IMR-90 (cell line): ENCODE measurements around the gene CHPF2. TPM values are rescaled to one million over a fixed set of nuclear protein-coding genes. Genes with fewer than 3 reads are reported as not detected.

ENCODE experiments used
- ATAC-seq: fragments of 200-7000 bp; cut with Tn5 transposase; 2 replicates; pipeline ENCODE4 v1.9.1; 2020; ENCODE audit warnings: low read depth, mild to moderate bottlenecking, moderate library complexity
- BruUV-seq: library from RNA; stranded (reverse); fragments of 400-500 nt; replicated peaks from 2 replicates; lab custom pipeline; 2021; lab: Mats Ljungman, UMichigan
- CTCF ChIA-PET: fragments of 300-600 bp; formaldehyde crosslinking; extraction: SDS; loops from one replicate; lab custom pipeline; 2021; ENCODE audit warnings: antibody characterized with exemption; lab: Yijun Ruan, JAX
- POLR2A ChIA-PET: fragments of 300-600 bp; sonication (Branson Sonifier 250); formaldehyde crosslinking; loops from one replicate; lab custom pipeline; 2022; ENCODE audit warnings: antibody characterized with exemption; ENCODE audit not compliant: unreplicated experiment; lab: Charles Lee
- DNase-seq: peaks from one replicate; pipeline ENCODE4 v3.0.0; 2013
- H2AFZ ChIP-seq: replicated peaks from 2 replicates; pipeline ENCODE3; 2013; ENCODE audit warnings: low read length, mild to moderate bottlenecking; ENCODE audit not compliant: poor library complexity
- H2AK5ac ChIP-seq: 2 replicates; pipeline ENCODE4 v1.6.1; 2013; ENCODE audit warnings: low read depth, low read length, inconsistent platforms
- H2AK9ac ChIP-seq: replicated peaks from 2 replicates; pipeline ENCODE3; 2013; ENCODE audit warnings: mild to moderate bottlenecking, low read depth, low read length, moderate library complexity; ENCODE audit not compliant: poor library complexity
- H2BK120ac ChIP-seq: 2 replicates; pipeline ENCODE4 v1.6.1; 2013; ENCODE audit warnings: low read depth, low read length, inconsistent platforms
- H2BK15ac ChIP-seq: 3 replicates; pipeline ENCODE4 v1.6.1; 2013; ENCODE audit warnings: low read depth, low read length, inconsistent platforms
- H2BK20ac ChIP-seq: 2 replicates; pipeline ENCODE4 v1.6.1; 2013; ENCODE audit warnings: low read depth, mild to moderate bottlenecking, inconsistent platforms, low read length, moderate library complexity
- H2BK5ac ChIP-seq: 2 replicates; pipeline ENCODE4 v1.6.1; 2013; ENCODE audit warnings: mild to moderate bottlenecking, low read depth, low read length, inconsistent platforms; ENCODE audit not compliant: poor library complexity, severe bottlenecking
- H3K14ac ChIP-seq: replicated peaks from 2 replicates; pipeline ENCODE4 v1.6.1; 2013; ENCODE audit warnings: low read depth, low read length, inconsistent platforms
- H3K18ac ChIP-seq: 2 replicates; pipeline ENCODE4 v1.6.1; 2013; ENCODE audit warnings: low read depth, low read length, control low read depth
- H3K23ac ChIP-seq: 2 replicates; pipeline ENCODE4 v1.6.1; 2013; ENCODE audit warnings: low read depth, low read length, inconsistent platforms
- H3K27ac ChIP-seq: 2 replicates; pipeline ENCODE4 v1.5.1; 2013; ENCODE audit warnings: mild to moderate bottlenecking, control low read depth, low read length; ENCODE audit not compliant: insufficient read depth
- H3K27me3 ChIP-seq: 2 replicates; pipeline ENCODE4 v1.6.1; 2013; ENCODE audit warnings: low read length; ENCODE audit not compliant: control insufficient read depth, insufficient read depth
- H3K36me3 ChIP-seq: 2 replicates; pipeline ENCODE4 v1.6.1; 2013; ENCODE audit warnings: low read length, mixed read lengths; ENCODE audit not compliant: control insufficient read depth, insufficient read depth
- H3K4ac ChIP-seq: 2 replicates; pipeline ENCODE4 v1.6.1; 2013; ENCODE audit warnings: low read depth, low read length, inconsistent platforms
- H3K4me1 ChIP-seq: 2 replicates; pipeline ENCODE4 v1.6.1; 2013; ENCODE audit warnings: low read length, mixed read lengths; ENCODE audit not compliant: control insufficient read depth, insufficient read depth
- H3K4me2 ChIP-seq: 2 replicates; pipeline ENCODE4 v1.6.1; 2013; ENCODE audit warnings: low read depth, mild to moderate bottlenecking, control low read depth, low read length, moderate library complexity
- H3K4me3 ChIP-seq: 2 replicates; pipeline ENCODE4 v1.5.1; 2013; ENCODE audit warnings: low read depth, mild to moderate bottlenecking, control low read depth, low read length, moderate library complexity; ENCODE audit not compliant: insufficient read depth
- H3K56ac ChIP-seq: 2 replicates; pipeline ENCODE4 v1.6.1; 2013; ENCODE audit warnings: low read length, inconsistent platforms; ENCODE audit not compliant: insufficient read depth; ENCODE audit errors: extremely low read depth
- H3K79me1 ChIP-seq, 2 experiments: 2 replicates each; pipeline ENCODE4 v1.6.1; 2013; ENCODE audit warnings: low read length in 2 of 2, inconsistent platforms in 1 of 2, low read depth in 1 of 2
- H3K9ac ChIP-seq: 2 replicates; pipeline ENCODE4 v1.6.1; 2013; ENCODE audit warnings: low read depth, low read length, control low read depth
- H3K9me1 ChIP-seq: 2 replicates; pipeline ENCODE4 v1.6.1; 2013; ENCODE audit warnings: low read length, inconsistent platforms; ENCODE audit not compliant: insufficient read depth
- H3K9me3 ChIP-seq: 2 replicates; pipeline ENCODE4 v1.6.1; 2013; ENCODE audit warnings: low read length; ENCODE audit not compliant: control insufficient read depth, insufficient read depth
- H4K20me1 ChIP-seq: 2 replicates; pipeline ENCODE4 v1.6.1; 2013; ENCODE audit warnings: low read length, inconsistent platforms; ENCODE audit not compliant: insufficient read depth
- H4K5ac ChIP-seq: 2 replicates; pipeline ENCODE4 v1.6.1; 2013; ENCODE audit warnings: mild to moderate bottlenecking, low read depth, low read length, control low read depth
- H4K8ac ChIP-seq, 2 experiments: 2 replicates each; pipeline ENCODE4 v1.6.1; 2013; ENCODE audit warnings: low read depth in 2 of 2, low read length in 2 of 2, control low read depth in 1 of 2, inconsistent platforms in 1 of 2
- H4K91ac ChIP-seq: 2 replicates; pipeline ENCODE4 v1.6.1; 2013; ENCODE audit warnings: low read depth, low read length, inconsistent platforms; ENCODE audit not compliant: insufficient read depth
- RCOR1 ChIP-seq: IDR thresholded peaks from 2 replicates; pipeline ENCODE4 v1.6.1; 2012; ENCODE audit warnings: mild to moderate bottlenecking, low read length, improper control_type of control experiment; ENCODE audit not compliant: insufficient replicate concordance
- RFX5 ChIP-seq: IDR thresholded peaks from 2 replicates; pipeline ENCODE4 v1.8.0; 2012; ENCODE audit warnings: low read depth, mild to moderate bottlenecking, low read length, moderate library complexity
- WGBS, 2 experiments: methylation state at CpG; one replicate each; pipeline versions ENCODE4 v1.1.5 to v1.1.7; 2013; ENCODE audit warnings: missing lambda C conversion rate in 2 of 2; ENCODE audit not compliant: insufficient read length in 1 of 2; ENCODE audit errors: extremely low coverage in 2 of 2; 5-methylcytosine and 5-hydroxymethylcytosine counted together
- dilution Hi-C: fragments of 300-500 bp; cut with HindIII; formaldehyde crosslinking; loops from one replicate; pipeline ENCODE4 v1.14.3; 2018; ENCODE audit warnings: low sequenced_read_pairs; ENCODE audit not compliant: unreplicated experiment
- in situ Hi-C: fragments of 300-500 bp; cut with MboI; formaldehyde crosslinking; loops from 3 replicates; pipeline ENCODE4 v1.14.3; 2019; ENCODE audit warnings: low sequenced_read_pairs, inconsistent platforms, mixed read lengths
- intact Hi-C: fragments of 100-400 bp; cut with micrococcal nuclease; formaldehyde crosslinking; loops from 2 replicates; pipeline ENCODE4 v1.10.0; 2022
- polyA plus RNA-seq, 3 experiments: library from polyadenylated mRNA; depleted of rRNA; stranded (reverse); fragments of >200 nt; gene quantifications; 2 replicates each; pipeline ENCODE4 v1.2.3, GENCODE V29; 2012; ENCODE audit warnings: low replicate concordance in 1 of 3
- total RNA-seq: library from RNA; depleted of rRNA; stranded (reverse); fragments of >200 nt; gene quantifications from 2 replicates; pipeline ENCODE4 v1.2.3, GENCODE V29; 2012

The CHPF2 gene
- total and polyA plus RNA-seq, 2 of the 4 experiments (the other 2 are of a cell fraction): 26.2 to 77.0 TPM

GRCh38 chr7:151243045-151243349 is 10.7 kb downstream of the CHPF2 start:
- no peak overlapping the region for H2AK5ac ChIP-seq
- in situ Hi-C loops: no loop called here
- no peak overlapping the region for H3K9ac ChIP-seq
- H2BK120ac ChIP-seq: no peak overlapping the region
- dilution Hi-C loops: no loop called here
- ATAC-seq: no peak
- no peaks in the 10 kb centered on the region for H3K9me3 ChIP-seq
- no peak for DNase-seq
- no peak overlapping the region for H3K4me3 ChIP-seq
- no peak overlapping the region for H3K27ac ChIP-seq
- H4K8ac ChIP-seq: no peak overlapping the region
- H2AFZ ChIP-seq: no peak overlapping the region
- ChIA-PET CTCF (interaction anchor here (1.2 kb wide), 1 partner anchor 119 kb away, joined by 3 read pairs; no protein-coding TSS in a partner anchor), POLR2A (interaction anchor here (0.6 kb wide), 2 partner anchors 16 to 78 kb away, joined by 4 read pairs; partner anchors contain the start of gene ABCF2)
- H2BK5ac ChIP-seq: no peak overlapping the region
- no CpG with 5 or more reads among the region's 2 CpGs for WGBS, 2 experiments
- no peaks in the 10 kb centered on the region for H3K27me3 ChIP-seq
- no peak overlapping the region for H3K18ac ChIP-seq
- TF ChIP-seq RFX5 (no peak), RCOR1 (no peak)
- H4K20me1 ChIP-seq: peaks cover 45% of the 10 kb centered on the region
- no peak overlapping the region for H3K14ac ChIP-seq
- peaks cover 26% of the 10 kb centered on the region; the same call in 1 of the 2 replicates for H3K4me1 ChIP-seq
- H2AK9ac ChIP-seq: peak overlapping the region; percentile 58
- no peak overlapping the region for H2BK15ac ChIP-seq
- no peak overlapping the region for H4K5ac ChIP-seq
- H4K91ac ChIP-seq: no peak overlapping the region; the same call in 1 of the 2 replicates
- H3K56ac ChIP-seq: no peak overlapping the region
- peak overlapping the region; percentile 46; the same call in 1 of the 2 replicates for H3K23ac ChIP-seq
- peaks cover 8 to 86% of the 10 kb centered on the region in 2 experiments for H3K79me1 ChIP-seq
- no peak overlapping the region for H3K4me2 ChIP-seq
- no peak overlapping the region for H2BK20ac ChIP-seq
- BruUV-seq: no TSS peak
- peaks cover 4% of the 10 kb centered on the region; the same call in 1 of the 2 replicates for H3K9me1 ChIP-seq
- intact Hi-C loops: no loop called here
- no peak overlapping the region for H3K4ac ChIP-seq
- peaks cover 47% of the 10 kb centered on the region for H3K36me3 ChIP-seq
